ENCODE measurements around the gene SYNDIG1. TPM values are rescaled to one million over a fixed set of nuclear protein-coding genes. Genes with fewer than 3 reads are reported as not detected.

The SYNDIG1 gene
- total RNA-seq, 2 donors from 2014 or later = 0.78 TPM; not detected in 1

DNA sequence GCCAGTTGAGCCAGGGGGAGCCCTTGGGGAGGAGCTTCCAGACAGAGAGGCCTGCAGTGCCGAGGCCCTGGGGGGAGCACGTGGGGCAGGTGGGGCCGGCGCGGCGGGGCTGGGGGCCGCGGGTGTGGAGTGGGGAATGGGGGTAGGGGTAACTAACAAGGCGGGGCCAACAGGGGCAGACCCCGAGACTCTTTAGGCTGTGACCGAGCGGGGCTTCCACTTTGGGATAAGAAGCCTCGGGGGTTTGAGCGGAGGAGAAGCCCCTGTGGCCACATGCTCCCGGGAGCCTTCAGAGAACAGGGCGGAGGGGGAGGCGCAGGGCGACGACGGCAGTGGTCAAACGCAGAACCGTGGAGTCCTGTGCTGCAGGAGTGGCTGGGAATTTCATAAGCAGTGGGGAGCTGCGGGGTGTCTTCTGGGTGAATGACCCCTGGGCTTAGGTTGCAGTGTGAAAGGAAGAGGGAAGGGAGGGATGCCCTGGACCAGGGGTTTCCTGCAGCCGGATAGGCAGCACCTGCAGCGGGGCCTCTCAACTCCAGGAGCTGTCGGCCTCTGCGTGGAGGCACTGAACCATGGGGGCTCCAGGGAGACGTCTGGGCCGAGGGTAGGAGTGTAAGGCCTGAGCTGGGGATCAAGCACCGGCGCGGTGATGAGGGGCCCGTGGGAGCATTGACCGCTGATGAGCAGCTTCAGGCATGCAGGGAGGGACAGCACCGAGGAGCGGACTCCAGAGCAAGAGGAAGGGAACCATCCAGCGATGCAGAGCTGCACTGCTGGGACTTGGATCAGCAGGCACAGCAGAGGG is 121.0 kb downstream of the SYNDIG1 start:
- no peaks in the 10 kb centered on the region for H3K4me1 ChIP-seq
- intact Hi-C loops (cut with DNase I) = no loop called here
- no peak for TF ChIP-seq POLR2A (IDR thresholded peaks at IDR 0.05)
- TF ChIP-seq, protein P1, sequence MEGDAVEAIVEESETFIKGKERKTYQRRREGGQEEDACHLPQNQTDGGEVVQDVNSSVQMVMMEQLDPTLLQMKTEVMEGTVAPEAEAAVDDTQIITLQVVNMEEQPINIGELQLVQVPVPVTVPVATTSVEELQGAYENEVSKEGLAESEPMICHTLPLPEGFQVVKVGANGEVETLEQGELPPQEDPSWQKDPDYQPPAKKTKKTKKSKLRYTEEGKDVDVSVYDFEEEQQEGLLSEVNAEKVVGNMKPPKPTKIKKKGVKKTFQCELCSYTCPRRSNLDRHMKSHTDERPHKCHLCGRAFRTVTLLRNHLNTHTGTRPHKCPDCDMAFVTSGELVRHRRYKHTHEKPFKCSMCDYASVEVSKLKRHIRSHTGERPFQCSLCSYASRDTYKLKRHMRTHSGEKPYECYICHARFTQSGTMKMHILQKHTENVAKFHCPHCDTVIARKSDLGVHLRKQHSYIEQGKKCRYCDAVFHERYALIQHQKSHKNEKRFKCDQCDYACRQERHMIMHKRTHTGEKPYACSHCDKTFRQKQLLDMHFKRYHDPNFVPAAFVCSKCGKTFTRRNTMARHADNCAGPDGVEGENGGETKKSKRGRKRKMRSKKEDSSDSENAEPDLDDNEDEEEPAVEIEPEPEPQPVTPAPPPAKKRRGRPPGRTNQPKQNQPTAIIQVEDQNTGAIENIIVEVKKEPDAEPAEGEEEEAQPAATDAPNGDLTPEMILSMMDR (IDR thresholded peaks at IDR 0.05) = no peak
- ATAC-seq = no peak
- DNase-seq = no peak
- no peaks in the 10 kb centered on the region for H3K27me3 ChIP-seq
- no peaks in the 10 kb centered on the region for H3K9me3 ChIP-seq
- WGBS, 2 donors = 77 to 84% methylated on average over 32 to 33 of the region's 37 CpGs
- no peak overlapping the region for H3K4me3 ChIP-seq
- no peak overlapping the region for H3K27ac ChIP-seq
- no peaks in the 10 kb centered on the region for H3K36me3 ChIP-seq (replicated peaks in 1 of 2; ENCODE audit: insufficient read depth in 1 of 2, low read depth in 2 of 2)

- 54 to 56% methylated on average over 5 of the region's 5 CpGs for WGBS, 2 donors
- Histone ChIP-seq H3K27ac (no peak overlapping the region), H3K27me3 (no peaks in the 10 kb centered on the region), H3K36me3 (replicated peaks in 1 of 2; ENCODE audit: insufficient read depth in 1 of 2, low read depth in 2 of 2) (no peaks in the 10 kb centered on the region), H3K4me3 (no peak overlapping the region), H3K4me1 (no peaks in the 10 kb centered on the region), H3K9me3 (no peaks in the 10 kb centered on the region)
- DNase-seq (no peak), ATAC-seq (no peak)
- no peak for TF ChIP-seq POLR2A (IDR thresholded peaks at IDR 0.05)
- TF ChIP-seq, protein P1 (IDR thresholded peaks at IDR 0.05) = no peak
- intact Hi-C loops (cut with DNase I) = no loop called here
Observed at GRCh38 chr20:24597051-24597450, 127.6 kb downstream of the SYNDIG1 start.

DNA sequence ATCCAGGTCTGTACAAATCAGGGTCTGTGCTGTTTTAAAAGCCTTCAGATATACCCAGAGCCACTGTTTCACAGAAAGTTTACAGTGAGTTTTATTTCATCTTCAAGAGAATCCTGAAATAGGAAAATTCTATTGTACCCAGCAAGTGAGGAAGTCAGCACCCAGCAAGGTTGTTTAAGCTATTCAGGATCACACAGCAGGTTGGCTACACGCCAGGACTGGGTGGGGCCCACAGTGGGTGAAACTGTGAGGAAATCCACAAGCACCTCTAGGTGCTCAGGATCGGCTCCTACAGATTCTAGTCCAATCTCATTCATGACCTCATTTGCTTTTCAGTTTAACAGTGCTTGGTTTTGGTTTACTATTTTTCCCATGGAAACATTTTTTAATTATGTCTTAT is 128.9 kb downstream of the SYNDIG1 start:
- DNase-seq (no peak), ATAC-seq (no peak)
- intact Hi-C loops (cut with DNase I) = no loop called here
- H3K36me3 ChIP-seq (replicated peaks in 1 of 2; ENCODE audit: insufficient read depth in 1 of 2, low read depth in 2 of 2) = no peaks in the 10 kb centered on the region
- no peak overlapping the region for H3K27ac ChIP-seq
- no peak overlapping the region for H3K4me3 ChIP-seq
- TF ChIP-seq POLR2A (IDR thresholded peaks at IDR 0.05) = no peak
- TF ChIP-seq, protein P1 (IDR thresholded peaks at IDR 0.05) = no peak
- no peaks in the 10 kb centered on the region for H3K27me3 ChIP-seq
- H3K9me3 ChIP-seq = no peaks in the 10 kb centered on the region
- WGBS, 2 donors = 53 to 54% methylated on average over 2 of the region's 2 CpGs
- no peaks in the 10 kb centered on the region for H3K4me1 ChIP-seq

- no peak for ATAC-seq
- Histone ChIP-seq H3K27me3 (no peaks in the 10 kb centered on the region), H3K9me3 (no peaks in the 10 kb centered on the region), H3K4me3 (no peak overlapping the region), H3K4me1 (no peaks in the 10 kb centered on the region), H3K36me3 (replicated peaks in 1 of 2; ENCODE audit: insufficient read depth in 1 of 2, low read depth in 2 of 2) (no peaks in the 10 kb centered on the region), H3K27ac (no peak overlapping the region)
- no peak for TF ChIP-seq POLR2A (IDR thresholded peaks at IDR 0.05)
- TF ChIP-seq, protein P1 (IDR thresholded peaks at IDR 0.05) = no peak
- intact Hi-C loops (cut with DNase I) = no loop called here
- no peak for DNase-seq
Observed at GRCh38 chr20:24598996-24599395, 129.6 kb downstream of the SYNDIG1 start.

- 57 to 60% methylated on average over 3 of the region's 3 CpGs for WGBS, 2 donors
- H3K4me1 ChIP-seq = no peaks in the 10 kb centered on the region
- TF ChIP-seq, protein P1 (IDR thresholded peaks at IDR 0.05) = no peak
- TF ChIP-seq POLR2A (IDR thresholded peaks at IDR 0.05) = no peak
- intact Hi-C loops (cut with DNase I) = no loop called here
- no peak for ATAC-seq
- H3K27ac ChIP-seq = no peak overlapping the region
- no peaks in the 10 kb centered on the region for H3K9me3 ChIP-seq
- H3K27me3 ChIP-seq = no peaks in the 10 kb centered on the region
- no peaks in the 10 kb centered on the region for H3K36me3 ChIP-seq (replicated peaks in 1 of 2; ENCODE audit: insufficient read depth in 1 of 2, low read depth in 2 of 2)
- DNase-seq = no peak
- no peak overlapping the region for H3K4me3 ChIP-seq
Observed at GRCh38 chr20:24600012-24600411, 130.6 kb downstream of the SYNDIG1 start.

All from body of pancreas (tissue), 4 donors.